Stimulated activated naive CD8-positive, alpha-beta T cell treated with anti-CD3 and anti-CD28 coated beads, Interleukin-15, Interleukin-2, amounts not matched to agents 100 ng/mL and 50 ng/mL, for 24 hours (primary cell): ENCODE results near the gene CDK17.
A peak's percentile ranks its signal among the peaks of the same experiment; 100 is the strongest.

Experiments used
- H3K27ac Mint-ChIP-seq: one replicate; pipeline ENCODE4 v1.8.0; 2021; ENCODE audit warnings: mild to moderate bottlenecking, mixed read lengths
- H3K27me3 Mint-ChIP-seq: one replicate; pipeline ENCODE4 v1.8.0; 2021; ENCODE audit warnings: mixed read lengths
- H3K36me3 Mint-ChIP-seq: one replicate; pipeline ENCODE4 v1.8.0; 2021; ENCODE audit warnings: low read depth, mixed read lengths
- H3K4me1 Mint-ChIP-seq: one replicate; pipeline ENCODE4 v1.8.0; 2021; ENCODE audit warnings: low read depth, mixed read lengths
- H3K4me3 Mint-ChIP-seq: one replicate; pipeline ENCODE4 v1.8.0; 2021; ENCODE audit warnings: mild to moderate bottlenecking, mixed read lengths
- H3K9me3 Mint-ChIP-seq: one replicate; pipeline ENCODE4 v1.8.0; 2021; ENCODE audit warnings: mixed read lengths

The CDK17 gene

DNA sequence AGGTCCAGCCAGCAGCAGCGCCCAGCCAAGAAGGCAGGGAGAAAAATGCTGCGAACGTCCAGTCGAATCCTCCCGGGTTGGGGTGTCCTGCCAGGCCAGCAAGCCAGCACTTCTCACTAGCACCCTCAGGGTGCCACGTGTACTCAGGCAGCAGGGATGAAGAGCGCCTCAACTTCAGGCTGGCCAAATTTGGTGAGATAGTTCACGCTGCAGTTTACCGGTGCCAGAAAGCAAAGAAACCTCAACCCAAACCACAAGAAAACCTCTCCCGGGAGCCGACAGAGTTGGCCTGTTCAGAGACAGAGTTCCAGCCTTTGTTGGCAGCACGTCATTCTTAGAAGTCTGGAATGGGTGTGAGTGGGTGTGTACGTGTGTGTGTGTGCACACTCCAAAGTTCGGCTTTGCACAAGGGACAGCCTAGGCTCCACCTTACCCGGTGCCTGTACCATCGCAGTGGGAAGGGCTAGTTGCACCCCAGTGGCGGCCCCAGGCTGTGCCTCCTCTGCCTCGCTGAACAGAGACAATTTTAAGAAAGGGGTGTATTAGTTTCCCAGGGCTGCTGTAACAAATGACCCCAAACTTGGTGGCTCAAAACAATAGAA lies 163.9 kb downstream of the CDK17 start:
- Mint-ChIP-seq H3K4me1 (peaks cover 49% of the 10 kb centered on the region), H3K27me3 (no peaks in the 10 kb centered on the region), H3K36me3 (peaks cover 45% of the 10 kb centered on the region), H3K27ac (peak overlapping the region; percentile 10), H3K9me3 (no peaks in the 10 kb centered on the region), H3K4me3 (peak overlapping the region; percentile 19)

DNA sequence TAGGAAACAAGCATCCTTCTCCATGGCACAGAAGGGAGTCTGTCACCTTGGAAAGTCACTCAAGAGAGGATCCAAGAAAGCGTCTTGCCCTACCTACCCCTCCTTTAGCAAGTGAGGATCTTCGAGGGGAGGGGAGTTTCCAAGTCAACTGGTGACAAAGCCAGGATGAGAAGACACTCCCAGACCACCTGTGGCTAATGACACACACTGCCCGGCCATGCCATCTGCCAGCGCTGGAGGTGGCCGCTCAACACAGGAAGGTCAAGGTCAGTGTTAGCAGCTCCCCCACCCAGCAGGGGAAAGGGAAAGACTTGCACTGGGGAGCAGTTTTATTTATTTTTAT lies 164.8 kb downstream of the CDK17 start:
- peaks cover 44% of the 10 kb centered on the region for H3K4me1 Mint-ChIP-seq
- no peaks in the 10 kb centered on the region for H3K27me3 Mint-ChIP-seq
- peak overlapping the region; percentile 71 for H3K27ac Mint-ChIP-seq
- H3K36me3 Mint-ChIP-seq: peaks cover 37% of the 10 kb centered on the region
- H3K4me3 Mint-ChIP-seq: no peak overlapping the region
- H3K9me3 Mint-ChIP-seq: no peaks in the 10 kb centered on the region

DNA sequence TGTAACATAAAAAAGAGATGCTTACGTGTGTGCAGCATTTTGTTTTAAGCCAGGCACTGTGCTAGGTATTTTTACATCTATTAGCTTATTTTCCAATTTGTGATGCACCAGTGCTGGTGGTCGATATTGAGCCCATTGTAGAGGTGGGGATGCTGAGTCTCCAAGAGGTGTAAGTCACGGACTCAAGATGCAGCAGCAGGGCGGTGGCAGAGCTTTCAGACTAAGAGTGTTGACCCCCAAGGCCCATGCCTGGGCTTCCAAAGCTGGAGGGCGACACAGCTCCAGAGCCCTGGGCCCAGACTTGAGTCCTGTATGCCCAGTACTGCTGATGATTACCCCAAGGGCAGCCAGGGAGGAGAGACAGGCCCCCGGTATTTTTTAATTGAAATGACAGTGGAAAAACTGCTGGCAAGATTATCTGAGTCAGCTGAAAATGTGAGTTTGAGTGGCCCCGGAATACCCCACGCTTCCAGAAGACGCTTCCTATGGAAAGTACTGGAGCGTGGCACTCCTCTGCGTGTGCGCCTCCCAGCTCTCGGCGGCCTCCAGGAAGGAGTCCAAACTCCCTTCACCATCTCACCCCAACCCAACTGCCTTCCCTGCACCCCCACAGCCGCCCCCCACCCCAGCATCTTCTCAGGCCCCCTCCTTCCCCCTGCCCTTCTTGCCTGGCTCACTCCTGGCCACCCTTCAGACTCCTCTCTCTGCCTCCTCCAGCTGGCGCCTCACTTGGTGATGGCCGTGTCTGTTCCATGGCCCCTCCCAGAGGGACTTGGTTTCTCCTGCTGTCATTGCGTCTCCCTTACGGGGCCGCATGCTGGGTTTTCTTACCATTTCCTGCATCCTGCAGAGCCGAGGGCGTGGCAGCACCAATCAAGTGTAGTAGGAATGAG lies 165.4 kb downstream of the CDK17 start:
- Mint-ChIP-seq H3K27ac (peak overlapping the region; percentile 71), H3K36me3 (peaks cover 36% of the 10 kb centered on the region), H3K4me1 (peaks cover 44% of the 10 kb centered on the region), H3K27me3 (no peaks in the 10 kb centered on the region), H3K9me3 (no peaks in the 10 kb centered on the region), H3K4me3 (no peak overlapping the region)

DNA sequence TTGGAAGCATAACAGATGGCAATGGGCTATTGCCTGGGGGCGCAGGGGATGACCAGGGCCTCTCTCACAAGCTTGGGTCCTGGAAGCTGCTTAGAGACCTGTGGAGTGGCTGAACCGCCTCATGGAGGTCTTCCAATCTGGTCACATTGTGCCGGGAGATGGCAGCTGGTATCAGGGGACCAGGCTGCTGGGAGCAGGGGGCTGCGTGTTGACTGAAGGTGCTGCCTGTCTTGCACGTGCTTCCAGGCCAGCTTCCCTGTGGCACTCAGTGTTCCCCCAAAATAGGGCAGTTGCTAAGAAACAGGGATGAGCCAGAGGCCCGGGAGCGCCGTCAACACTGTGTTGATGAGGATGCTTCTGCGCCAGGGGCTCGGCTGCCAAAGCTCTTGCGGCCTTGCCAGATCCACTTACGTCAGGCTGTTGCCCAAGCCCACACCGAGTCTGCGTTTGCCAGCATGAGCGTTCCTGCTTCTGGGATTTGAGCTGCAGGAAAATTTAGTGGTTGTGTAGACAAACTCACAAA lies 166.2 kb downstream of the CDK17 start:
- H3K4me1 Mint-ChIP-seq: peaks cover 44% of the 10 kb centered on the region
- H3K27ac Mint-ChIP-seq: no peak overlapping the region
- no peaks in the 10 kb centered on the region for H3K27me3 Mint-ChIP-seq
- H3K9me3 Mint-ChIP-seq: no peaks in the 10 kb centered on the region
- no peak overlapping the region for H3K4me3 Mint-ChIP-seq
- H3K36me3 Mint-ChIP-seq: peaks cover 36% of the 10 kb centered on the region

DNA sequence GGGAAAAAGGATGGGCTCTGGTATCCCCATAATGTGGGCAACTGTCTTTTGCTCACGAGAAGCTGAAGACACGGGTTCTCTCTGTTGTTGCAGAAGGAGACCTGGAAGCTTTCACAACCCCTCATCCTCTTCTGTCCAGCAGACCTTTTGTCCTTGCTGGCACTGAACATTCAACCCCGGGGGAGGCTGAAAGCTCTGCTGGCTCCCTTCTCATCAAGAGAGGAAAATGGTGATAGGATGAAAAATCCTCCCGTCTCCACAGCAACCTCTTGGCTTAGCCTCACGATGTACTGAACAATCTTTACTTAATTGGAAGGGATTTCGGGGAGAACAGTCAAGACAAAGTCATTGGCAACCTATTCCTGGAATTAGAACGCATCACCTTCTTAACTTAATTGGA lies 167.1 kb downstream of the CDK17 start:
- no peaks in the 10 kb centered on the region for H3K9me3 Mint-ChIP-seq
- H3K36me3 Mint-ChIP-seq: peaks cover 40% of the 10 kb centered on the region
- H3K27ac Mint-ChIP-seq: no peak overlapping the region
- H3K27me3 Mint-ChIP-seq: no peaks in the 10 kb centered on the region
- H3K4me3 Mint-ChIP-seq: no peak overlapping the region
- H3K4me1 Mint-ChIP-seq: peaks cover 40% of the 10 kb centered on the region

DNA sequence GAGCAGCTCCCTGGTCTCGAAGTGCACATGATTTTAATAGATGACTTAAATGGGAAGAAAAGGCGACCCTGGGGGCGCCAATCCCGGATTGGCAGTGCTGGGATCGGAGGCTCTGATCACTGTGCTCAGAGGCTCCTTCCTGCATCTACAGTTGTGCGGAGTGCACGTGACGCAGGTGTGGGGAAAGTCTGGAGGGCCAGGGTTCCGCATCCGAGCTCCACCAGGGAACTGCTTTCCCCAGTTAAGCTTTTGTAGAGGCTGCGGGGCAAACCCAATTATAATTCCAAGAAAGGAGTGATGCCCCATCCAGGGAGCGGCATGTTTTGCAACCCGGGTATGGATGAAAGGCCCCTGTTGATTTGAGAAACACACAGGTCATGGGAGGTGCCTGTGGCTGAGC lies 169.6 kb downstream of the CDK17 start:
- Mint-ChIP-seq H3K4me3 (no peak overlapping the region), H3K27ac (no peak overlapping the region), H3K4me1 (peaks cover 33% of the 10 kb centered on the region), H3K36me3 (peaks cover 40% of the 10 kb centered on the region), H3K9me3 (no peaks in the 10 kb centered on the region), H3K27me3 (no peaks in the 10 kb centered on the region)

DNA sequence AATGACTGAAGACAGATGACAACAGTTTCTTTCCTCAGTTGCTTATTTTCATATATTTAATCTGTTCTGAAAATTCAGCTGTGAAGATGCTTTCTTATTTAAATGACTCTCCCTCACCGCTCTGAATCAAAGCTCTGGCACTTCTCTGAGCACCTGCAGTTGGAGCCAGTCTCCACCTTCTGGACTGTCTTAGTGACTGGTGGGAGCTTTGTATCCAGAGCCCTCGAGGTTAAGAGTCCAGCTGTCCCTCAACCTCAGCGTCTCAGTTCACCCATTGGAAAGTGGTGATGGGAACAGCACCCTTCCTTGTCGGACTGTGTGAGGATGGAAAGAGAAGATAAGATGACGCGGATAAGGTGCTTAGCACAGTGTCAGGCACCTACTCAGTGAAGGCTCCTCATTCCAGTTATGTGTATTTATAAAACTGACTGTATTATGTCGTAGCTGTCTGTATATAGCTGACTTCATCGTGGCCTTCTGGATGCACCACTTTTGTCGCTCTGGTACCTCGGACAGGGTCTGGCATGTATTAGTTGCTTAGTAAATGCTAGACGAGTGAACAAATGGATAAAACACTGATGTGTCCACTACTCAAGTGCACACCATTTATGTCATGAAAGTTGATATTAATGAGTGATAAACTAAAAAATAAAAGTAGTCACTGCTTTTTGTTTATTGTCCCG lies 171.5 kb downstream of the CDK17 start:
- Mint-ChIP-seq H3K4me1 (peaks cover 22% of the 10 kb centered on the region), H3K4me3 (no peak overlapping the region), H3K27me3 (no peaks in the 10 kb centered on the region), H3K9me3 (no peaks in the 10 kb centered on the region), H3K36me3 (peaks cover 41% of the 10 kb centered on the region), H3K27ac (no peak overlapping the region)
